SU-DHL-6 (cell line): ENCODE results near the gene RMP24.

Experiments used
- CTCF ChIP-seq: fragments of 200-600 bp; sonication (generic); IDR thresholded peaks from one replicate; pipeline ENCODE4 v1.5.1; 2017; ENCODE audit warnings: antibody characterized with exemption, mild to moderate bottlenecking, low read length, moderate library complexity; ENCODE audit not compliant: insufficient read depth, poor library complexity, severe bottlenecking
- EZH2phosphoT487 ChIP-seq: fragments of 200-600 bp; sonication (generic), shearing (Covaris generic); conservative IDR thresholded peaks from 2 replicates; pipeline ENCODE4 v1.6.1; 2018; ENCODE audit warnings: mild to moderate bottlenecking, antibody characterized with exemption, low read length, moderate library complexity, mixed read lengths

- TF ChIP-seq CTCF, result peak; percentile 13
- no peak for TF ChIP-seq EZH2phosphoT487
These were observed 33.3 kb upstream of the RMP24 start for GRCh38 chr18:35939138-35939537.
